ENCODE data around the gene PHOX2B.

Gene PHOX2B

GRCh38 chr4:41787931-41788330 lies 39.4 kb upstream of the PHOX2B start:
- no peak for TF ChIP-seq CTCF (IDR thresholded peaks at IDR 0.05; ENCODE audit: low read depth, low read length)
- no peak for DNase-seq (ENCODE audit: low read depth in 2 of 2)
- no peak overlapping the region for H3K4me3 ChIP-seq (replicated peaks in 1 of 2; ENCODE audit: low read depth in 2 of 2, low read length in 2 of 2)

DNA sequence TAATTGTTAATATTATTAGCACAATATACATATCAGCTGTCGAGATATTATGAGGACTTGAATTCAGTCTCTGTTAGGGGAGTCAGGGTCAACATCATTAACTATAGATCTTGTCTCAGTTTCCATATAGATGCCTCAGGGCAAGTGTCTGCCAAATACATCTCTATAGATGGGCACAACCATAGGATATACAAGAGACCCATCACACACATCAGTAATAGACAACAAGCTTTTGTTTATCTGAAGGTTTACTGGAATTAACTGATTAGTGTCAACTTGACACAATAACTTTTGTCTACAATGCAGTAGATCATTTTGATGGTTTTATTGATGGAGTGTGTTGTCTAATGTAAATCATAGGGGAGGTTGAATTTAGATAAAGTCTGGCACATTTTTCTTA lies 37.1 kb upstream of the PHOX2B start:
- TF ChIP-seq CTCF (IDR thresholded peaks at IDR 0.05; ENCODE audit: low read depth, low read length) = no peak
- no peak overlapping the region for H3K4me3 ChIP-seq (replicated peaks in 1 of 2; ENCODE audit: low read depth in 2 of 2, low read length in 2 of 2)
- no peak for DNase-seq (ENCODE audit: low read depth in 2 of 2)

GRCh38 chr4:41784191-41784979 lies 35.9 kb upstream of the PHOX2B start:
- no peak overlapping the region for H3K4me3 ChIP-seq (replicated peaks in 1 of 2; ENCODE audit: low read depth in 2 of 2, low read length in 2 of 2)
- no peak for DNase-seq (ENCODE audit: low read depth in 2 of 2)
- no peak for TF ChIP-seq CTCF (IDR thresholded peaks at IDR 0.05; ENCODE audit: low read depth, low read length)

GRCh38 chr4:41776466-41776865 lies 27.9 kb upstream of the PHOX2B start:
- no peak for TF ChIP-seq CTCF (IDR thresholded peaks at IDR 0.05; ENCODE audit: low read depth, low read length)
- DNase-seq (ENCODE audit: low read depth in 2 of 2) = no peak
- H3K4me3 ChIP-seq (replicated peaks in 1 of 2; ENCODE audit: low read depth in 2 of 2, low read length in 2 of 2) = no peak overlapping the region

DNA sequence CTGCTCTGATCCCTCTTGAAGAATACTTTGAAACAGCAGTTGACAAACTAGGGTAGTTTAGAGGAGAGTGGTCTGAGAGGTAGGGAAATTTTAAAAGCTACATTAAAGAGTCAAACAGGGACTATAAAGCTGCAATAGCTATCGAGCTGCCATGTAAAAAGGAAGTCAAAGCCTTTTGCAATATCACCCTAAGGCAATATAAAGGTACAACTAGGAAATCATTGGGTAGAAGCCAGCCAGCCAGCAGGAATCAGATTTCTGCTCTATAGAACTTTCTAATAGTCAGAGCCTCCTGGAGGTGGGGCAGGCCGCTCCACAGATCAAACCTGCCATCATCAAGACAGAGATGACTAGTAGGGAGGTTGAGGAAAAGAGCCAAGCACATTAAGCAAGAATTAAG lies 15.2 kb upstream of the PHOX2B start:
- H3K4me3 ChIP-seq (replicated peaks in 1 of 2; ENCODE audit: low read depth in 2 of 2, low read length in 2 of 2) = no peak overlapping the region
- TF ChIP-seq CTCF (IDR thresholded peaks at IDR 0.05; ENCODE audit: low read depth, low read length) = no peak
- no peak for DNase-seq (ENCODE audit: low read depth in 2 of 2)

- no peak overlapping the region for H3K4me3 ChIP-seq (replicated peaks in 1 of 2; ENCODE audit: low read depth in 2 of 2, low read length in 2 of 2)
- DNase-seq (ENCODE audit: low read depth in 2 of 2) = no peak
- TF ChIP-seq CTCF (IDR thresholded peaks at IDR 0.05; ENCODE audit: low read depth, low read length) = no peak
Measured at GRCh38 chr4:41758884-41759283, 10.4 kb upstream of the PHOX2B start.

All from cardiac fibroblast (primary cell).